DOHH2 (cell line): Measurements from ENCODE around the gene AKIP1.

Experiments
- H3F3A ChIP-seq: fragments of 200-600 bp; sonication (generic), shearing (Covaris generic); 2 replicates; pipeline ENCODE4 v1.6.0; 2016; ENCODE audit warnings: antibody characterized with exemption, mild to moderate bottlenecking; ENCODE audit not compliant: control insufficient read depth, insufficient read depth
- H3K27ac ChIP-seq: fragments of 200-600 bp; sonication (generic); 2 replicates; pipeline ENCODE4 v1.5.1; 2014; ENCODE audit warnings: low read depth, mild to moderate bottlenecking, low read length, moderate library complexity
- H3K27me3 ChIP-seq: fragments of 200-600 bp; sonication (generic); 2 replicates; pipeline ENCODE4 v1.6.1; 2014; ENCODE audit warnings: mild to moderate bottlenecking, low read length, mixed read lengths; ENCODE audit not compliant: control insufficient read depth
- H3K36me3 ChIP-seq: fragments of 200-600 bp; sonication (generic); 2 replicates; pipeline ENCODE4 v1.6.1; 2014; ENCODE audit warnings: mild to moderate bottlenecking, low read length, moderate library complexity, mixed read lengths; ENCODE audit not compliant: control insufficient read depth
- H3K4me1 ChIP-seq: fragments of 200-600 bp; sonication (generic); 2 replicates; pipeline ENCODE4 v1.6.1; 2014; ENCODE audit warnings: mild to moderate bottlenecking, low read length, mixed read lengths; ENCODE audit not compliant: control insufficient read depth
- H3K4me2 ChIP-seq: fragments of 200-600 bp; sonication (generic); 2 replicates; pipeline ENCODE4 v1.6.0; 2014; ENCODE audit warnings: mild to moderate bottlenecking, low read length, moderate library complexity
- H3K4me3 ChIP-seq: fragments of 200-600 bp; sonication (generic); 2 replicates; pipeline ENCODE4 v1.5.1; 2014; ENCODE audit warnings: mild to moderate bottlenecking, low read length, mixed read lengths
- H3K79me2 ChIP-seq: fragments of 200-600 bp; sonication (generic); 2 replicates; pipeline ENCODE4 v1.6.1; 2014; ENCODE audit warnings: mild to moderate bottlenecking, low read length, mixed read lengths; ENCODE audit not compliant: control insufficient read depth
- H3K9me2 ChIP-seq: fragments of 200-600 bp; sonication (generic); replicated peaks from 2 replicates; pipeline ENCODE4 v1.6.1; 2014; ENCODE audit warnings: mild to moderate bottlenecking, low read length, mixed read lengths; ENCODE audit not compliant: control insufficient read depth
- H3K9me3 ChIP-seq: fragments of 200-600 bp; sonication (generic); 2 replicates; pipeline ENCODE4 v1.6.1; 2014; ENCODE audit warnings: antibody characterized with exemption, low read length, mixed read lengths; ENCODE audit not compliant: control insufficient read depth, insufficient read depth
- H4K20me1 ChIP-seq: fragments of 200-600 bp; sonication (generic); 2 replicates; pipeline ENCODE4 v1.6.0; 2014; ENCODE audit warnings: low read depth, mild to moderate bottlenecking, antibody characterized with exemption, low read length, moderate library complexity; ENCODE audit not compliant: control insufficient read depth, insufficient read depth
- EZH2phosphoT487 ChIP-seq: fragments of 200-600 bp; sonication (generic); IDR thresholded peaks from 2 replicates; pipeline ENCODE4 v1.6.1; 2017; ENCODE audit warnings: borderline replicate concordance, mild to moderate bottlenecking, antibody characterized with exemption, low read length, moderate library complexity, mixed read lengths
- TF ChIP-seq, protein P1 (sequence below): fragments of 200-600 bp; sonication (generic); IDR thresholded peaks from one replicate; pipeline ENCODE4 v1.5.1; 2014; ENCODE audit warnings: antibody characterized with exemption, mild to moderate bottlenecking, low read depth, low read length; ENCODE audit not compliant: poor library complexity, severe bottlenecking

AKIP1 gene

DNA sequence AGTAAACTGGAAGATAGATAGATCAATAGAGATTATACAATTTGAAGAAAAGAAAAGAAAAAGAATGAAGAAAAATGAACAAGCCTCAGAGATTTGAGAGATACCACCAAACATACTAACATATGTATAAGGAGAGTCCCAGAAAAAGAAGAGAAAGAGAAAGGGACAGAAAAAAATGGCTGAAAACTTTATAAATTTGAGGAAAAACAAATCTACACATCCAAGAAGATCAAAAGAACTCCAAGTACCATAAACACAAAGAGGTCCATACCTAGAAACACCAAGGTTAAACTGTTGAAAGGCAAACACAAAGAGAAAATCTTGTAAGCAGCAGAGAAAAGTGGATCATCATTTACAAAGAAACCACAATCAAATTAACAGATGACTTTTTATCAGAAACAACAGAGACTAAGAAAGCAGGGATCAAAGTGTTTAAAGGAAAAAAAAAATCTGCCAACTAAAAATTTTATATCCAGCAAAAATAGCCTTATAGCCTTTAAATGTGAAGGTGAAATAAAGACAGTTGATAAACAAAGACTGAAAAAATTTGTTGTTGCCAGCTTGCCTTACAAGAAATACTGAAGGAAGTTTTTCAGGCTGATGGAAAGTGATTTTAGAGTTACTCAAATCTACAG lies 11.8 kb upstream of the AKIP1 start:
- no peaks in the 10 kb centered on the region for H3K9me2 ChIP-seq
- no peak overlapping the region for H3K4me2 ChIP-seq
- no peaks in the 10 kb centered on the region for H3K36me3 ChIP-seq
- no peak overlapping the region for H3K4me3 ChIP-seq
- no peaks in the 10 kb centered on the region for H3K4me1 ChIP-seq
- H3K27ac ChIP-seq, result no peak overlapping the region
- no peaks in the 10 kb centered on the region for H3F3A ChIP-seq
- TF ChIP-seq EZH2phosphoT487, result no peak
- TF ChIP-seq, protein P1, sequence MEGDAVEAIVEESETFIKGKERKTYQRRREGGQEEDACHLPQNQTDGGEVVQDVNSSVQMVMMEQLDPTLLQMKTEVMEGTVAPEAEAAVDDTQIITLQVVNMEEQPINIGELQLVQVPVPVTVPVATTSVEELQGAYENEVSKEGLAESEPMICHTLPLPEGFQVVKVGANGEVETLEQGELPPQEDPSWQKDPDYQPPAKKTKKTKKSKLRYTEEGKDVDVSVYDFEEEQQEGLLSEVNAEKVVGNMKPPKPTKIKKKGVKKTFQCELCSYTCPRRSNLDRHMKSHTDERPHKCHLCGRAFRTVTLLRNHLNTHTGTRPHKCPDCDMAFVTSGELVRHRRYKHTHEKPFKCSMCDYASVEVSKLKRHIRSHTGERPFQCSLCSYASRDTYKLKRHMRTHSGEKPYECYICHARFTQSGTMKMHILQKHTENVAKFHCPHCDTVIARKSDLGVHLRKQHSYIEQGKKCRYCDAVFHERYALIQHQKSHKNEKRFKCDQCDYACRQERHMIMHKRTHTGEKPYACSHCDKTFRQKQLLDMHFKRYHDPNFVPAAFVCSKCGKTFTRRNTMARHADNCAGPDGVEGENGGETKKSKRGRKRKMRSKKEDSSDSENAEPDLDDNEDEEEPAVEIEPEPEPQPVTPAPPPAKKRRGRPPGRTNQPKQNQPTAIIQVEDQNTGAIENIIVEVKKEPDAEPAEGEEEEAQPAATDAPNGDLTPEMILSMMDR, result no peak
- no peaks in the 10 kb centered on the region for H4K20me1 ChIP-seq
- H3K79me2 ChIP-seq, result no peaks in the 10 kb centered on the region
- no peaks in the 10 kb centered on the region for H3K27me3 ChIP-seq
- H3K9me3 ChIP-seq, result peaks cover 16% of the 10 kb centered on the region; the same call in 1 of the 2 replicates

DNA sequence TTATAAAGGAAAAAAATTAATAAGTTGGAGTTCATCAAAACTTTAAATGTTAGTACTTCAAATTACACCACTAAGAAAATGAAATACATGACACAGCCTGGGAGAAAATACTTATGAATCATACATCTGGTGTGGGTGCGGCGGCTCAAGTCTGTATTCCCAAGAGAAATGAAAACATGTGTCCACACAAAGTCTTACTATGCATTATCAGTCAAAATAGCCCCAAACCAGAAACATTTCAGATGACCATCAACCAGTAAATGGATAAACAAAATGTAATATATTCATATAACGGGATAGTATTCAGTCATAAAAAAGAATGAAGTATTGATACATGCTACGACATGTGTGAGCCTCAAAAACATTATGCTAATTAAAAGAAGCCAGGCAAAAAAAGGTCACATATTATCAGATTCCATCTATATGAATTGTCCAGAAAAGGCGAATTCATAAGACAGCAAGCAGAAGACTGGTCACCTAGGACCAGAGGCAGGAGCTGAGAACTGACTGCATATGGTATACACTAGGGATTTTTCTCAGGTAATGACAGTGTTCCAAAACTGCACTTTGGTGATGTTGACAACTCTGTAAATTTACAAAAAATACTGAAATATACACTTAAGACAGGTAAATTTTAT lies 5.3 kb upstream of the AKIP1 start:
- Histone ChIP-seq H3K79me2 (no peaks in the 10 kb centered on the region), H3K4me2 (no peak overlapping the region), H3K4me1 (peaks cover 17% of the 10 kb centered on the region), H3K36me3 (no peaks in the 10 kb centered on the region), H3K27ac (no peak overlapping the region), H3K9me3 (no peaks in the 10 kb centered on the region), H3F3A (no peaks in the 10 kb centered on the region), H4K20me1 (no peaks in the 10 kb centered on the region), H3K4me3 (no peak overlapping the region), H3K27me3 (no peaks in the 10 kb centered on the region), H3K9me2 (no peaks in the 10 kb centered on the region)
- no peak for TF ChIP-seq EZH2phosphoT487

GRCh38 chr11:8907116-8907515 lies 3.9 kb upstream of the AKIP1 start:
- Histone ChIP-seq H3K27ac (no peak overlapping the region), H3K9me2 (no peaks in the 10 kb centered on the region), H3K36me3 (peaks cover 4% of the 10 kb centered on the region), H3K4me1 (peaks cover 19% of the 10 kb centered on the region), H3K79me2 (peaks cover 11% of the 10 kb centered on the region), H3F3A (no peaks in the 10 kb centered on the region), H3K4me3 (no peak overlapping the region), H3K4me2 (no peak overlapping the region), H3K9me3 (no peaks in the 10 kb centered on the region), H4K20me1 (no peaks in the 10 kb centered on the region), H3K27me3 (no peaks in the 10 kb centered on the region)
- TF ChIP-seq EZH2phosphoT487, result no peak
- TF ChIP-seq, protein P1, result no peak

DNA sequence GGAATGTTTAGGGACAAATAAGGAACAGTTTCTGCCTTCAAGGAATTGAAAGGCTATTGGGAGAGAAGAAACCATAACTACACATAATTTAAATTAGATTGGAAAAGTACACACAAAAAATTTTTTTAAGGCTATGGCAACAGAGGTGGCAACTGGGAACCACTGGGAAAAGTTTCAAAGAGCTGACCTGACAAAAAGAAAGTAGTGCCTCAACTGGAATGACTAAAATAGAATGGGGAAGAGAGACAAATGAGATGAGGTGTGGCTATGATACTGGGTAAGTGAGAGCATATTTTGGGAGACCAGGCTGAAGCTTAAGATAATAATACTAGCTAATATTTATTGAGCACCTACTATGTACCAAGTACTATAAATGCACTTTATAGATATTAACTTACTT lies 2.9 kb upstream of the AKIP1 start:
- Histone ChIP-seq H3F3A (no peaks in the 10 kb centered on the region), H3K9me2 (no peaks in the 10 kb centered on the region), H4K20me1 (no peaks in the 10 kb centered on the region), H3K79me2 (peaks cover 17% of the 10 kb centered on the region), H3K27ac (no peak overlapping the region), H3K36me3 (peaks cover 8% of the 10 kb centered on the region), H3K9me3 (no peaks in the 10 kb centered on the region), H3K4me1 (peaks cover 25% of the 10 kb centered on the region), H3K4me2 (no peak overlapping the region), H3K27me3 (no peaks in the 10 kb centered on the region), H3K4me3 (no peak overlapping the region)
- no peak for TF ChIP-seq EZH2phosphoT487
- TF ChIP-seq, protein P1, result no peak
